PC-9 (cell line): ENCODE data around the gene JTB. TPM values are rescaled to one million over a fixed set of nuclear protein-coding genes. Genes with fewer than 3 reads are reported as not detected.
A peak's percentile ranks its signal among the peaks of the same experiment; 100 is the strongest.

Source experiments
- BruUV-seq: library from RNA; stranded (reverse); fragments of 400-500 nt; replicated peaks from 2 replicates; lab custom pipeline; 2021; lab: Mats Ljungman, UMichigan
- CTCF ChIA-PET: fragments of 300-600 bp; sonication (Branson Sonifier 250); formaldehyde crosslinking; loops from one replicate; lab custom pipeline; 2022; ENCODE audit warnings: antibody characterized with exemption; lab: Charles Lee
- POLR2A ChIA-PET: fragments of 300-600 bp; sonication (Branson Sonifier 250); formaldehyde crosslinking; loops from one replicate; lab custom pipeline; 2022; ENCODE audit warnings: antibody characterized with exemption; ENCODE audit not compliant: unreplicated experiment; lab: Charles Lee
- DNase-seq, 2 experiments: peaks; one replicate each; pipeline versions ENCODE4 v3.0.0 to v3.0.0-alpha.2; 2015 to 2022; ENCODE audit warnings: mixed read lengths in 1 of 2
- H2AFZ ChIP-seq: fragments of 200-600 bp; sonication (generic); 2 replicates; pipeline ENCODE4 v1.8.1; 2017; ENCODE audit warnings: antibody characterized with exemption
- H3F3A ChIP-seq: fragments of 200-600 bp; sonication (generic); 2 replicates; pipeline ENCODE4 v1.8.1; 2017; ENCODE audit warnings: antibody characterized with exemption, mild to moderate bottlenecking, low read depth; ENCODE audit not compliant: insufficient read depth
- H3K27ac ChIP-seq: fragments of 200-600 bp; sonication (generic); 2 replicates; pipeline ENCODE4 v1.6.1; 2016; ENCODE audit warnings: mixed run types
- H3K27me3 ChIP-seq: fragments of 200-600 bp; sonication (generic); 2 replicates; pipeline ENCODE4 v1.6.1; 2016; ENCODE audit warnings: low read depth, mixed run types; ENCODE audit not compliant: insufficient read depth
- H3K36me3 ChIP-seq: fragments of 200-600 bp; sonication (generic); 2 replicates; pipeline ENCODE4 v1.6.1; 2016; ENCODE audit warnings: low read depth, mixed run types
- H3K4me1 ChIP-seq: fragments of 200-600 bp; sonication (generic); replicated peaks from 2 replicates; pipeline ENCODE4 v1.6.1; 2016; ENCODE audit warnings: mixed run types; ENCODE audit not compliant: insufficient read depth
- H3K4me2 ChIP-seq: fragments of 200-600 bp; sonication (generic); 2 replicates; pipeline ENCODE4 v1.6.1; 2017; ENCODE audit warnings: mixed run types
- H3K4me3 ChIP-seq: fragments of 200-600 bp; sonication (generic); 2 replicates; pipeline ENCODE4 v1.6.1; 2016; ENCODE audit warnings: mixed run types
- H3K79me2 ChIP-seq: fragments of 200-600 bp; sonication (generic); 2 replicates; pipeline ENCODE4 v1.6.1; 2017; ENCODE audit warnings: low read depth, mixed run types
- H3K9me2 ChIP-seq: fragments of 200-600 bp; sonication (generic); 2 replicates; pipeline ENCODE4 v1.8.1; 2017; ENCODE audit warnings: mild to moderate bottlenecking; ENCODE audit not compliant: insufficient read depth
- H3K9me3 ChIP-seq: fragments of 200-600 bp; sonication (generic); 2 replicates; pipeline ENCODE4 v1.8.1; 2016; ENCODE audit warnings: low read depth; ENCODE audit not compliant: insufficient read depth
- H4K20me1 ChIP-seq: fragments of 200-600 bp; sonication (generic); 2 replicates; pipeline ENCODE4 v1.8.1; 2017; ENCODE audit not compliant: insufficient read depth
- EZH2 ChIP-seq: fragments of 200-600 bp; sonication (generic); IDR thresholded peaks from 2 replicates; pipeline ENCODE4 v1.8.0; 2017; ENCODE audit warnings: antibody characterized with exemption, low read depth
- intact Hi-C: fragments of 100-400 bp; cut with micrococcal nuclease; formaldehyde crosslinking; loops from one replicate; pipeline ENCODE4 v1.10.0; 2022; ENCODE audit not compliant: unreplicated experiment
- total RNA-seq: library from RNA; stranded (reverse); gene quantifications from 2 replicates; pipeline ENCODE4 v1.2.3, GENCODE V29; 2021
- TF ChIP-seq, protein P1 (sequence below): fragments of 200-600 bp; sonication (generic); conservative IDR thresholded peaks from 2 replicates; pipeline ENCODE4 v1.6.1; 2017; ENCODE audit warnings: mixed run types, antibody characterized with exemption, mild to moderate bottlenecking, moderate library complexity

JTB gene
- total RNA-seq, 1 experiment from 2014 or later: 106 TPM

DNA sequence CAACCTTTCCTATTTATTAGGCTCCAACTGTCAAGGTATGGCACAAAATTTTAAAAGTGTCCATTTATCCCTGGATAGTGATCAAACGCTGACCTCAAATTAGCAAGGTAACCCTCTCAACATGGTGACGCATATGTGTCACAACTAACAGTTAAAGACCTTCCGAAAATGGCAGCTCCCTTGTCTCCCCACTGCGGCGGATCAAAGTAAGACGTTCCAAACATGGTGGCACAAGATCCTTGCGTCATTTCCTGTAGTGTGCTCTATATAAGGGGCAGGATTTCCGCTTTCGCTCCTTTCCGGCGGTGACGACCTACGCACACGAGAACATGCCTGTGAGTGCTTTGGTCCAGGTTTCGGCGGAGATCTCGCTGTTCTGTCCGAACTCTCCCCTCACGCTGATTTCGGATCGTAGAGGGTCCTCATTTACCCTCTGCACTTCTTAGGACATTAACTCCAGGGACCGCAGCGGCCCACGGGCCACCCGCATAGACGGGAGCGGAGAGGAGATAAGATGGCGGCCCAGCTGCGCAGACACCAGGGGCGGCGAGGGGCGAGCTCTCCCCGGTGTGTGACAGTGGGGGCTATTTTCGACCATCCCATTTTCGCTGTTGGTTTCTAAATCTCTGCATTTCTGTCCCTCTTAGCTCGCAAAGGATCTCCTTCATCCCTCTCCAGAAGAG, 13.1 kb upstream of the JTB start, which contains the start of gene RPS27:
Gene RPS27 (plus strand): TSS at position 295 of the 683 bp plus-strand sequence. CDS start 35 bp downstream, at position 330.
- Histone ChIP-seq H3K4me3 (peak within 1 kb of the TSS; percentile 92), H3K9me2 (no peaks in the 10 kb centered on the region), H3K27ac (peak within 1 kb of the TSS; percentile 77), H3K9me3 (no peaks in the 10 kb centered on the region), H3K79me2 (peaks cover 23% of the 10 kb centered on the region), H4K20me1 (no peaks in the 10 kb centered on the region), H3F3A (peaks cover 56% of the 10 kb centered on the region), H2AFZ (peak within 1 kb of the TSS; percentile 71), H3K27me3 (no peaks in the 10 kb centered on the region), H3K36me3 (peaks cover 26% of the 10 kb centered on the region), H3K4me2 (peak within 1 kb of the TSS; percentile 79), H3K4me1 (peaks cover 14% of the 10 kb centered on the region)
- BruUV-seq: no TSS peak
- TF ChIP-seq, protein P1, sequence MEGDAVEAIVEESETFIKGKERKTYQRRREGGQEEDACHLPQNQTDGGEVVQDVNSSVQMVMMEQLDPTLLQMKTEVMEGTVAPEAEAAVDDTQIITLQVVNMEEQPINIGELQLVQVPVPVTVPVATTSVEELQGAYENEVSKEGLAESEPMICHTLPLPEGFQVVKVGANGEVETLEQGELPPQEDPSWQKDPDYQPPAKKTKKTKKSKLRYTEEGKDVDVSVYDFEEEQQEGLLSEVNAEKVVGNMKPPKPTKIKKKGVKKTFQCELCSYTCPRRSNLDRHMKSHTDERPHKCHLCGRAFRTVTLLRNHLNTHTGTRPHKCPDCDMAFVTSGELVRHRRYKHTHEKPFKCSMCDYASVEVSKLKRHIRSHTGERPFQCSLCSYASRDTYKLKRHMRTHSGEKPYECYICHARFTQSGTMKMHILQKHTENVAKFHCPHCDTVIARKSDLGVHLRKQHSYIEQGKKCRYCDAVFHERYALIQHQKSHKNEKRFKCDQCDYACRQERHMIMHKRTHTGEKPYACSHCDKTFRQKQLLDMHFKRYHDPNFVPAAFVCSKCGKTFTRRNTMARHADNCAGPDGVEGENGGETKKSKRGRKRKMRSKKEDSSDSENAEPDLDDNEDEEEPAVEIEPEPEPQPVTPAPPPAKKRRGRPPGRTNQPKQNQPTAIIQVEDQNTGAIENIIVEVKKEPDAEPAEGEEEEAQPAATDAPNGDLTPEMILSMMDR: no peak
- no peak for TF ChIP-seq EZH2
- intact Hi-C loops: loop anchor here (2.0 to 10.0 kb wide), 2 partner anchors 114 to 192 kb away; no protein-coding TSS in a partner anchor
- DNase-seq: peak; percentile 81 to 93
- ChIA-PET CTCF (interaction anchor here (0.6 kb wide), 1 partner anchor 114 kb away, joined by 3 read pairs; no protein-coding TSS in a partner anchor), POLR2A (interaction anchor here (0.5 to 1.5 kb wide), 17 partner anchors 11 to 1333 kb away, joined by 3 to 13 read pairs (median 5); partner anchors contain the start of genes CREB3L4 and UBAP2L)

DNA sequence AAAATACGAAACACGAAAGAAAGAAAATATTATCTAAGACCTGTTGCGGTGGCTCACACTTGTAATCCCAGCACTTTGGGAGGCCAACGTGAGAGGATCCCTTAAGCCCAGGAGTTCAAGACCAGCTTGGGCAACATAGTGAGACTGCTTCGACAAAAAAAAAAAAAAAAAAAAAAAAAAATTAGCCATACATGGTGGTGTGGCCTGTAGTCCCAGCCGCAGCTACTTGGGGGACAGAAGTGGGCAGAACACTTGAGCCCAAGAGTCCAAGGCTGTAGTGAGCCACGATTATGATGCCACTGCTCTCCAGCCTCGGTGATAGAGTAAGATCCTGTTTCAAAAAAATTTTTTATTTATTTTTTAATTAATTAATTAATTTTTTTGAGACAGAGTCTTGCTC, 10.1 kb upstream of the JTB start:
- H3K4me1 ChIP-seq: peaks cover 21% of the 10 kb centered on the region
- no peaks in the 10 kb centered on the region for H3K9me3 ChIP-seq
- ChIA-PET CTCF (interaction anchor here (0.5 to 0.7 kb wide), 3 partner anchors 10 to 314 kb away, joined by 4 to 7 read pairs (median 5); partner anchors contain the start of gene JTB), POLR2A (no interaction called here)
- H4K20me1 ChIP-seq: no peaks in the 10 kb centered on the region
- peaks cover 22% of the 10 kb centered on the region for H3K79me2 ChIP-seq
- H3K4me2 ChIP-seq: no peak overlapping the region
- no peak overlapping the region for H3K4me3 ChIP-seq
- no peak for DNase-seq
- H3K9me2 ChIP-seq: no peaks in the 10 kb centered on the region
- TF ChIP-seq EZH2: no peak
- TF ChIP-seq, protein P1: no peak
- no peaks in the 10 kb centered on the region for H3K27me3 ChIP-seq
- intact Hi-C loops: loop anchor here (2.0 to 5.0 kb wide), 5 partner anchors 167 to 475 kb away; partner anchors contain the start of genes ILF2, S100A2 and SLC27A3
- H3K27ac ChIP-seq: no peak overlapping the region
- BruUV-seq: no TSS peak
- no peak overlapping the region for H2AFZ ChIP-seq
- H3K36me3 ChIP-seq: peaks cover 15% of the 10 kb centered on the region
- peaks cover 29% of the 10 kb centered on the region for H3F3A ChIP-seq

DNA sequence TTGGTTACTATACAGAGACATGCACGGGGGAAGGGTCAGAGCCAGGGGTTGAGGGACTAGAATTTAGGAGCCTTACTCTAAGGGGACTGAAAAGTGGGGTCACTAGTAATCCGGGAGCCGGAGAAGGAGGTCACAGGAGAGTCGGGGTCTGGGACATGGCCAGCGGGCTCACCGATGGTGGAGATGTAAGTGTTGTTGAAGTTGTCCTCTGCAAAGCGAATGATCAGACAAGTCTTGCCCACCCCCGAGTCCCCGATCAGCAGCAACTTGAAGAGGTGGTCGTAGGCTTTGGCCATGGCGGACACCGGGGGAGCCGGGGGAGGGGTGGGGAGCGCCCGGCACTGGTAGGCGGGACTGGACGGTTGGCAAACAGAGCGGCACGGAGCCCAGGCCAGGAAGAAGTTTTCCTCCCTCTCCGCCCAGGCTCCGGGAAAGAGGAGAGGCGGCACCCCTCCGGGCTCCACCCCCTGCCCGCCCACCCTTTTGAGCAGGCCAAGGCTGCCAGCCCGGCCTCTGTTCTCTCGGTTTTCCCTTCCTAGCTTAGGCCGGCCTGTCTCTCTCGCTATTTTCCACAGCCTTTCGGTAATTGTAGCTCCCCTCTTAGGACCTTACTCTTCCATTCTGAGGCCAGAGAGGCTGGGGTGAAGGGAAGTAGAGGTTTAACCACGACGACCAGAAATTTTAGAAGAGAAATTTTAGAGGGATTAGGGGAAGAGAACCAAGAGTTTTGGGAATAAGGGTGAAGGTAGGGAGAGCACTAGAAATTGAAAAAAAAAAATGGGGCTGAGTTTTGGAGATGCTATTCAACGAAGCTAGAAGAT, 8.7 kb upstream of the JTB start, which contains the start of gene RAB13:
Gene RAB13 (minus strand): TSS at position 399 of the 821 bp plus-strand sequence. CDS start 103 bp downstream, at position 296.
- H4K20me1 ChIP-seq: no peaks in the 10 kb centered on the region
- no peaks in the 10 kb centered on the region for H3K27me3 ChIP-seq
- ChIA-PET POLR2A (interaction anchor here (0.5 kb wide), 3 partner anchors 19 to 300 kb away, joined by 4 to 11 read pairs (median 5); no protein-coding TSS in a partner anchor), CTCF (interaction anchor here (0.6 to 1.4 kb wide), 5 partner anchors 23 to 201 kb away, joined by 3 to 8 read pairs (median 4); partner anchors contain the start of gene SLC39A1)
- peak within 1 kb of the TSS; percentile 72 for H3K4me3 ChIP-seq
- peak within 1 kb of the TSS; percentile 96 for H3K4me2 ChIP-seq
- H3K79me2 ChIP-seq: peaks cover 9% of the 10 kb centered on the region
- H3K27ac ChIP-seq: 0 out of 2 replicates have a peak within 1 kb of the TSS, but pooled peaks have one; percentile 36
- peaks cover 2% of the 10 kb centered on the region; the same call in 1 of the 2 replicates for H3K36me3 ChIP-seq
- no TSS peak for BruUV-seq
- peak; percentile 66 to 76 for DNase-seq
- H3K9me3 ChIP-seq: no peaks in the 10 kb centered on the region
- no peaks in the 10 kb centered on the region for H3K9me2 ChIP-seq
- intact Hi-C loops: loop anchor here (1.0 to 5.0 kb wide), 10 partner anchors 19 to 634 kb away; partner anchors contain the start of genes CREB3L4, ILF2, S100A2 and SLC27A3
- H3K4me1 ChIP-seq: peaks cover 15% of the 10 kb centered on the region
- peaks cover 14% of the 10 kb centered on the region; the same call in 1 of the 2 replicates for H3F3A ChIP-seq
- H2AFZ ChIP-seq: peak within 1 kb of the TSS; percentile 93
- TF ChIP-seq, protein P1: no peak
- no peak for TF ChIP-seq EZH2
